HG03571 (cell line): ENCODE measurements around the gene ABCC4.
A peak's percentile ranks its signal among the peaks of the same experiment; 100 is the strongest.
"Not testable (repeated sequence)": the region's sequence is repeated elsewhere in the genome, so short reads cannot be mapped to it uniquely, and the experiment has no call there.

Experiments used
- ATAC-seq: cut with Tn5 transposase; IDR thresholded peaks from one replicate; pipeline ENCODE4 v1.9.1; 2021; ENCODE audit not compliant: unreplicated experiment

The ABCC4 gene

GRCh38 chr13:95298169-95298965, 2.9 kb downstream of the ABCC4 start:
- no peak for ATAC-seq

DNA sequence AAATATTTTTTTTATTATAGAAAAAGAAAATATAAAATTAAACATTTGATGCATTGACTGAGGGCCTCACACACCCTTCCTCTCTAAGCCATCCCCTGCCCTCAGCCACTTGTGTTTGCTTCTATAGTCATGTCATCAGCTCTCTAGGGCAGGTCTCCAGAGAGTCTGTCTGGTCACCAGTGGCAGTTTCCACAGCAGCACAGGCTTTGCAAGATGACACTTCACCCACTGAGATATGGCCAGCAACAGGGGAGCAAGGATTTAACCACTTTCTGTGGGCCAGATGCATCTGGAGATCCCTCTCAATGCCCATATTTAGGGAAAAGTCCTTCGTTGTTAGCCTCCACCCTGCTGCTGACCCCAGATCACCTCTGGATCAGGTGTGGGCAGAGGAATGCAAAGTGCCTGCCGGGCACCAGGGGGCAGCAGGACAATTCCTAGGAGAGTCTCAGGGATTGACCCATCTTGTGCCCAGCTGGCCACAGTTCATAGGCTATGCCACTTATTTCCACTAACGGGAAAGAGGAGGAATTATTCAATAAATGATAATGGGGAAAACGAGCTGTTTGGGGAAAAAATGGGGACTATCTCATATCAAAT, 4.8 kb downstream of the ABCC4 start:
- ATAC-seq = no peak

- no peak for ATAC-seq
These were observed 6.2 kb downstream of the ABCC4 start for GRCh38 chr13:95295026-95295425.

DNA sequence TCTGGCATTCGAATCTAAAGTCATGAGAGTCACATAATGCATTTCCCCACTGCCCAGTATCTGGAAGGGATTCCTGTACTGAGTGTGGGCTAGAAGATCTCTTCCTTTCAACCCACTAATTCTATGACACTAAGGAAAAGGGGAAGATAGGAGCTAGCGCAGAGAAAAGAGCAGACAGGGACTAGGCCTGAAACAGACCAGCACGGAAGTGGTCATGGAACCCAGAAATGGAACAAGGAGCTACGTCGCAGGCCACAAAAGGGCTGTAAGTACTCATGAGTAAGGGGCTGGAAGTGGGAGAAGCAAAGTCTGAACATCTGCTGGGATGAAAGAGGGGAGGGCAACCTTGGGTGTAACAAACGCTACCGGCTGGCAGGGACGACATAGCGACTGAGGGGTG, 8.6 kb downstream of the ABCC4 start:
- ATAC-seq = no peak

- ATAC-seq = not testable (repeated sequence)
These were observed 11.3 kb downstream of the ABCC4 start for GRCh38 chr13:95289901-95290300.

DNA sequence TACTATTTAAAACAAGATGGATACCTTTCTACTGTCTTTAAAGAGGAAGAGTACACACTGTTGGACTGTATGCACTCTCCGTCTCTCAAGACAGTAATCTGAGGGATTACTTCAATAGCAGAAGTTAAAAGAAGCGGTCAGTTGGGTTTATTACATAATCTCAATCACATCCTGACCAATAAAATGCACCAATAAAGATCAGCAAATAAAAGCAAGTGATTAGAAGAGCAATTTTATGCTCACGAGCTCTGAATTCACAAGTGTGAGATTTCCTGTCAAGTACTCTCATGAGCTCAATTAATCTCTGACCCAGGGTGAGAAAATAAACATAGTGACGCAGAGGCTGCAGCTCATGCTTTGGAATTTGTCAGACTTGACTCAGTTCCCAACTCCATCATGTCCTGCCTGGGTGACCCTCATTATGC, 12.2 kb downstream of the ABCC4 start:
- no peak for ATAC-seq

DNA sequence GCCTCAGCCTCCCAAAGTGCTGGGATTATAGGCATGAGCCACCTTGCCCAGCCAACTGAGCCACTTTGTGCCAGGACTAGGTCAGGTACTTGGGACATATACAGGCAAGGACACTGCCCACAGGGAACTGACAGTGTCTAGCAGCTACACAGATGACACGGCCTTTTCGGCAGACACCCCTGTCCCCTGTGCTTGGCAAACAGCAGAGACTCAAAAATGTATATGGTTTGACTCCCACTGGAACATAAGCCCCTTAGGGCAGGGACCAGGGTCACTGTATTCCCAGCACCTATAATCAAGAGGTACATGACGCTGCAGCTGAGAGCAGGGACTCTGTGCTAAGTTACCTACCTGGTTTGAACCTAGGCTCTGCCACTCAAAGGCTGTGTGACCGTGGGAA, 16.8 kb downstream of the ABCC4 start:
- no peak for ATAC-seq

DNA sequence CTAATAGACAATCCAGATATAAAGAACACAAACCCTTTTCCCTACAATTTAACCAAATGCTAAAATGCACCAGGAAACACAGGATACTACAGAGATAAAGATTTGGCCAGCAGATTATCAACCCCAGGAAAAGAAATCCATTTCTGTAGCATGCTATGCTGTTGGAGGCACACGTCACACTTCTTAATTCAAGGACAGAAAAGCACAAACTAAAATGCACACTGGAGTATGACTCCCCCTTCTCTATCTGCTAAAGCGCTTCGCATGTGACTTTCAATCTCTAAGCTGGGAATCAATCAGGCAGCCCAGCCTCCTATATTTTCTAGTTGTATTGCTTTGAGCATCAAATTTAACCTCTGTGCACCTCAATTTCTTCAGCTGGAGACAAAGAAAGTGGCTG, 22.2 kb downstream of the ABCC4 start:
- no peak for ATAC-seq

- ATAC-seq = no peak
These were observed 25.2 kb downstream of the ABCC4 start for GRCh38 chr13:95276037-95276505.

DNA sequence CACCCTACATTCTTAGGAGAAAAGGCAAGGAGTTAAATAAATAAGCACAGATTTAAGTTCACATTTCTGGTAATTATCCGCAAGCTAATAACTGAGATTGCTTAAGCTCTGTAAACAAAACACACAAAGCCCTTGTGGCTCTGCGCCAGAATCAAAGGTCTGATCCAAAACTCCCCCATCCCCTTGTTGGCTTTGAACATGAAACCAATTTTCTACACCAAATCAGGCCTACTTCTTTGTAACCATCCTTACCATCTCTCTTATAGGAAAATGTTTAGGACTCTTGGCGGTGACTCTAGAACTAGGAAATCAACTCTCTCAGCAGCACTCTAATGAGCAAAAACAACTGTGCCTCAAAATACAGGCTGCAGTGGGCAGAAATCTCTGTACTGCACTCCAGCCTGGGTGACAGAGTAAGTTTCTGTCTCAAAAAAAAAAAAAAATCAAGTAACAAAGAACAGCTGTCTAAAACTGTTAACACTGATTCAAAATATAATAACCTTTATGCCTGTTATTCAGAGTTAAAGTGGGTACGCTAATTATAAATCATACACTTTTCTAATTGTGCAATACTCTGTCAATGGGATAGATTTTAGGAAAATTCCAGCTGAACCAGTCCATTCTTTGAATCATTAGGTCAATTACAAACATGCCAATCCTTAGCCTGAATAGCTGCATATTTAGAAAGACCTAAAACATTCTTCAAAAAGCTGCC, 25.8 kb downstream of the ABCC4 start:
- no peak for ATAC-seq

DNA sequence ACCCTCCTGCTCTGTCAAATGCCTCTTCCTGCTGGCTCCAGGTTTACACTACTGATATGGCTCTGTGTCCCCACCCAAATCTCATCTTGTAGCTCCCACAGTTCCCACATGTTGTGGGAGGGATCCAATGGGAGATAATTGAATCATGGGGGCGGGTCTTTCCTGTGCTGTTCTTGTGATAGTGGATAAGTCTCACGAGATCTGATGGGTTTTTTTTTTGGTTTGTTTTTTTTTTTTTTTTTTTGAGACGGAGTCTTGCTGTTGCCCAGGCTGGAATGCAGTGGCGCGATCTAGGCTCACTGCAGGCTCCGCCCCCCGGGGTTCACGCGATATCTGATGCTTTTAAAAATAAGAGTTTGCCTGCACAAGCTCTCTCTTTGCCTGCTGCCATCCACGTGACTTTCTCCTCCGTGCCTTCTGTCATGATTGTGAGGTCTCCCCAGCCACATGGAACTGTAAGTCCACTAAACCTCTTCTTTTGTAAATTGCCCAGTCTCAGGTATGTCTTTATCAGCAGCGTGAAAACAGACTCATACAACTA, 27.6 kb downstream of the ABCC4 start:
- not testable (repeated sequence) for ATAC-seq

GRCh38 chr13:95272076-95272475, 29.2 kb downstream of the ABCC4 start:
- not testable (repeated sequence) for ATAC-seq

GRCh38 chr13:95269756-95270155, 31.5 kb downstream of the ABCC4 start:
- ATAC-seq = no peak

GRCh38 chr13:95268343-95269065, 32.7 kb downstream of the ABCC4 start:
- not testable (repeated sequence) for ATAC-seq

GRCh38 chr13:95267662-95268342, 33.4 kb downstream of the ABCC4 start:
- ATAC-seq = no peak

DNA sequence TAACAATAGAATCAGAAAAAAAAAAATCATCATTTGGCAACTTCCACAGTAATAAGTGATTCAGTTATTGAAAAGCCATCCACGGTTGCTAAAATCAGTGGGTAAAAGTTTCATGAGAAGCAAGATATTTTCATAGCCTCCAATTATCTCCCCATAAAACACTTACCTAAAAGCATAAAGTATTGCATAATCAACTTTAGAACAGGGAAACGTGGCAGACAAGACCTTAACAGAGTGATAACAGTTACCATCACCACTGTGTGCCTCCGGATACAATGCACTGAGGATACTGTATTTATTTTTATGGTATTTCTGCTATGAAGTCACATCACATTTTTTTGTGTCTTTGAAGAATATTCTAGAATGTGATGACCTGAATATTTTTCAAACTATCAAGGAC, 37.0 kb downstream of the ABCC4 start:
- ATAC-seq = no peak

- ATAC-seq = no peak
These were observed 38.3 kb downstream of the ABCC4 start for GRCh38 chr13:95262837-95263384.

- ATAC-seq = no peak
These were observed 39.3 kb downstream of the ABCC4 start for GRCh38 chr13:95261956-95262355.

- peak; percentile 43 for ATAC-seq
These were observed 41.2 kb downstream of the ABCC4 start for GRCh38 chr13:95260031-95260525.
